NCI-H2081 (cell line): ENCODE results near the gene TP53I13.

Experiments
- DNase-seq, 2 experiments: peaks; one replicate each; lab custom pipeline; 2025; lab: John Stamatoyannopoulos, UW

Gene TP53I13

DNA sequence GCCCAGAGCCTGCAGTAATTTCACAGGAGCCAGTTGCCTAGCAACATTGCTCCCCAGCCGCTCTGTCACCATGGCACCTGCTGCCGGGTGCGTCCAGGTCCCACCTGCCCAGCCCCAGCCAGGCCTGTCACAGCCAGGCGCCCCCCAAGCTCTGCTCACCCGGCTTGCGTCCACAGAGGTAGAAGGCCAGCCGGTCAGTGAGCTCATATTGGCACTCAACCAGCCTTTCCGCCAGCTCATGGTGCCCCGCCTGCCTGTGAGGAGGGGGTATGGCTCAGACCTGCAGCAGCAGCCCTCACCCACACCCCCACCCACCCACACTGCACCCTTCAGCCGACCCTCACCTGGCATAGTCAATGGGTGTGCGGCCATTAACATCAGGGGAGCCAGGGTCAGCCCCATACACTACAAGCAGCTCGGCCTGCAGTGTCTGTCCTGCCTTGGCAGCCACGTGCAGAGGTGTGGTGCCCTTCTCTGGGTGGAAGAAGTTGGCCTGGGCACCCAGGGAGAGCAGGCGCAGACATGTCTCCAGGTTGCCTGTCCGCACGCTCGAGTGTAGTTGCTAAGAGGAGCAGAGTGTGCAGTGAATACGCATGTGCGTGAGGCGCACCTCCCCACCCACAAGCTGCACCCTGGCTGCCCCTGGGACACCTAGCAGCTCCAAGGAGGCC is 13.2 kb downstream of the TP53I13 start:
- DNase-seq = peak in 1 of 2 experiments; percentile 39

DNA sequence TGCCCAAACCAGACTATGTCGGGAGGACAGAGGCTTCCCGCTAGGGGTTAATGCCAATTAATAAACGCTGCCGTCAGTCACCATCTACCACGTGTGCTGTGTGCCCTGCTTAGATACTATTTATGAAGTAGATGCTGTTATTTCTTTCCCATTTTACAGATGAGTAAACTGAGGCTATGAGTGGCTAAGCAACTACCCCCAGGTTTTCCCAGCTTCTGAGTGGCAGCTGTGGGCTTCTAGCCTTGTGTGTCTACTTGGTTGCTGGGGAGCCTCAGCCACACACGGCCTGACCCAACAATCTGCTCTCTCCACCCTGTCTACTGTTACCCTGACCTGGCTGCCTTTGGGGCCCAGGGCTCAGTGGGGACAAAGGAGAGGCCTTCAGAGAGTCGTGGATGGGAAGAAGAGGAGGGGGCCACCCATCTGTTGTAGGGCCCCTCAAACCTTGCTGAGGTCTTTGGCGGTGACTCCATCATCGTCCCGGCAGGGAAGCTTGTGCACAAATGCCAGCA is 13.8 kb downstream of the TP53I13 start:
- no peak for DNase-seq

DNA sequence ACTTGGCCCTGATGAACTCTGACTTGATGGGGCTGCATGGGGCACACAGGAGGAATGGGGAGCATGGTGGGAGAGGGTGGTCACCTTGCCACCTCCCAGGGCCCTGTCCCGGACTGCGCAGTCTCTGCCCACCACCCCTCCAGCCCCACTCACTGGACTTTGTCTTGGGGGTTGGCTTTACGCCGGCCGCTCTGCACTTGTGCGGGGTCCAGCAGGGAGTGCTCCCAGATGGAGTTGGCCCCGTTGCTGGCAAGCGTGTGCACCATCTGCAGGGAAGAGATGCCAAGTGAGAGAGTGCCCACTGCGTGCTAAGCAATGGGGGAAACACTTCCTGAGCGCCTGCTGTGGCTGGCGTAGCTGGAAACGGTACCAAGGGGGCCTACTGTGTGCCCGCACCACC is 14.3 kb downstream of the TP53I13 start:
- DNase-seq = no peak

DNA sequence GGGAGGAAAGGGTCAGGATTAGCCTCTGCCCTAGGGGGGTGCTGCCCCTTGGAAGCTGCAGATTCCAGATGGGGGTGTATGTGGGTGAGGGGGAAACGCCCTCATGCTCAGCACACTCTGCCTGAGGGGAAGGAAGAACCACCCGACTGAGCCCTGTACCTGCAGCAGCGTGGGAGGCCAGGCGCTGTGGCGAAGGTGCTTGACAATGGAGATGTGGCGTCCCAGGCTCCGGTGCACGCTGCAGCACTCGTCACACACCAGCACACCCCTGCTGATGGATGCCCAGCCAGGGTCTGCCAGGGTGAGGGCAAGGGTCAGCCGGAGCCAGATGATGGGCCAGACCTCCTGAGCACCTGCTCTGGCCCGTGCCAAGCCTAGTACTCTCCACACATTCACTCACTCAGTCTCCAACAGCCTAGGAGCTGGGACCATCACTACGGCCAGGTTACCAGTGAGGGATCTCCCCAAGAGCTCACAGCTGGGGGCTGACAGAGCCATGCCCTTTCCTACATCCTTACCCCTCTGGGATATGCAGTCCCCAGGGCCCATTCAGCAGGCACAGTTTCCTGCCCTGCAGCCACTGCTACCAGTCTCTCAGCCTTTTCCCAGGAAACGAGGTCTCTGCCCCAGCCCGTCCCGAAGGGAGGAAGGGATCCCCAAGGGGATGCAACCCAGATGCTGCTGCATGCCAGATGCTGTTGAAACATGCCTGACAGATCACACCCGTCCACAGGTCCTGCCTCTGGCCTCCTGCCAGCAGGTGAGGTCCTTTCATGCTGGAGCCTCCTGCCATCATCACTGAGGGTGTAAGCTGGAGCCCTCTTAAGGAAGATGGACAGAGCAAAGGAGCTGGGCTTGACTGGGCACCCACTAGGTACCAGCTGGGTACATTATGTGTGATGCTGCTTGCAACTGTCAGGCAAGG is 15.1 kb downstream of the TP53I13 start:
- DNase-seq = no peak

GRCh38 chr17:29584452-29585079 is 16.1 kb downstream of the TP53I13 start:
- no peak for DNase-seq

DNA sequence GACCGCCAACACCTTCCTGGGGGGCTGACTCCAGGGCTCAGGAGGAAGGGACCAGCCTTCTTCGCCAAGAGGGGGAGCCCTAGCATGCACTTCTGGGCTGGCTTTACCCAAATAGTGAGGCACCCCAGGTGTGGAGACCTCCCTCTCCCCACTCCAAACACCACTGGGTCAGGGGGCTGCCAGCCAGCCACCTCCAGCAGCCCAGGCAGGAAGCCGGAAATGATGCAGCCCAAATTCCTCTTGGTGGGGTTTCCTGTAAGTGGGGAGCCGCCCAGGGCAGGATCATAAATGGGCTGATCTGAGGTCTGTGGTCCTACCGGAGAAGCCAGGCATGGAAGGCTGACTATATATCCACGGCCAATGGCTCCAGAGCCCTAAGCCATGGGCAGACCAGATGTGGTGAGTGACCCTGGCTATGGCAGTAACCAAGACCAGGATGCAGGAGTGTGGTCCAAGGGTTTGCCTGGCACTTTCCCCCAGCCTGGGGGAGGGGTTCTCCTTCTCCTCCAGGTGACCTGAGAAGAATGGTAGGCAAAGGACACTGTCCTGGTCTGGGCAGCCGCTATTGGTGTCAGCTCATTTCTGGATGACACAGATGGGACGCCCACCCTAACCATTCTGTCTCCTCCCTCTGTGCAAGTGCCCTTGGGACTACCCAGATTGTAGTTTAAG is 16.7 kb downstream of the TP53I13 start:
- DNase-seq = no peak

DNA sequence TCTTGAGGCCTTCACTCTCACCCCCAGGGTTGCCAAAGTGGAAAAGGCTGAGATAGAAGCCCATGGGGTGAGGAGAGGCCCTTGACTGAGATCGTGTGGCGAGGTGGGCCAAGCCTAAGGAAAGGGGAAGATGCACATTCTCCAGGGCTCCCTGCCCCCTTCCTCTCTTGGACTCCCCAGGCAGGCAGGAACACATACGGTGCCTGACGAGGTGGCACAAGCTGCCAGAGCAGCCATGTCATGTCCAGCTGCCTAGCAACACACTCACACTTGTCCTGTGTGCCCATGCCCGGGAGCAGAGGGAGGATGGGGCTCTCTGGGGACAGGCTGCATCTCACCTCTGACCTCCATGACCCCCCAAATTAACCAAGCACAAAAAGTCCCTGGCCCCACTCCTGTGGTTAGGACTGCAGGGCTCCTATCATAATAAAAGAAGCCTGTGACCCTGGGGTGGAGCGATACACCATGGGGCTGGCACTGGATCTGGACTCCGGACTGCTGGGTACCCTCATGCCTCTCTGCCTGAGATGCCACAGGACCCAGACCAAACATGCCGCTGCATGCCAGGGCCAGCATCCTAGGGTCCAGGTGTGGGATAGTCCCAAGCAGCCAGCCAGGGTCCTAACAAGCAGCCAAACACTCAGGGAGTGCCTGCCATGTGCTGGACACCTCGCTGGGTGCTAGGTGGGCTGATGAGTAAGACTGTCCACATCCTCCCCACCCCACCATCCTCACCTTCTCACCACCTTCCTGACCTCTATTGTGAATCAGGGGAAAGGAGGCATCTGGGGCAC is 18.4 kb downstream of the TP53I13 start:
- no peak for DNase-seq

DNA sequence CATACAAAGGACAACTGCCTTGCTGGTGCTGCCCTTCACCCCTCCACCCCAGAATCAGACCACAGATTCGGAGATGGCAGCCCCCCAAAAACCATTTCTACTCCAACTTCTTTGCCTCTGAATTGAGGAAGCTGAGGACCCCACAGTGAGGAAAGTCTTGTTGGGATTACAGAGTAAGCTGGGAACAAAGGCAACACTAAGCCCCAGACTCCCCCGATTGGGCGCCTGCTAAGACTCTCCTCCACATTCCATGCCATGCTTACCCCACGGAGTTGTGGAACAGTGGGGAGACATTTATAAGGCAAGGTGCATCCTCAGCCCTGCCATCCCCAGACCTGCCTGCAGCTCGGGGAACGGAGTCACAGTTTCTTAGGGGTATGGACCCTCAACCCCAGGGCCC is 19.1 kb downstream of the TP53I13 start:
- DNase-seq = no peak

DNA sequence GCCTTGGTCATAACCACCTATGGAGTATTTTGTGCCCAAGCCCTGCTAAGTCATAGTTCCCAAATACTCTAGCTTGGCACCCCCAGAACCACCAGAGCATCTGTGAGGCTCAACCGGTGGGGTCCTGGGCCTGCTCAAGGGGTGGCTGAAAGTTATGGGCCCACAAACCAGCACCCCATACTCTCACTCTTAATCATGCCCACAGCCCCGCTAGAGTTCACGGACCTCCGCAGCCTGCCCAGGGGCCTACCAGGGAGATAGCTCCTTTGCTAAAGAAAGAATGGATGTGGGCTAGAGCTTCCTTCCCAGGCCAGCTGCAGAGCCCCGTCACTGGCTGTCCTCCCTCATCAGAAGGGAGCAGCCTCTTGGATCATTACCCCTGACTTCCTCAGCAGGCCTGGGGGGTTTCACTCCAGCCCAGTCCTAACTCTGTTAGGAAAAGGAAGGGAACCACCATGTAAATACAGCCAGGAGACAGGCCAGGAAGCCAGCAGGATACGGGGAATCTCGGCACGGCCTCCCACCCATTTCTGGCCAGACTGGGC is 19.6 kb downstream of the TP53I13 start:
- no peak for DNase-seq

- peak in 1 of 2 experiments; percentile 27 for DNase-seq
Measured at GRCh38 chr17:29588562-29589411, 20.3 kb downstream of the TP53I13 start.

DNA sequence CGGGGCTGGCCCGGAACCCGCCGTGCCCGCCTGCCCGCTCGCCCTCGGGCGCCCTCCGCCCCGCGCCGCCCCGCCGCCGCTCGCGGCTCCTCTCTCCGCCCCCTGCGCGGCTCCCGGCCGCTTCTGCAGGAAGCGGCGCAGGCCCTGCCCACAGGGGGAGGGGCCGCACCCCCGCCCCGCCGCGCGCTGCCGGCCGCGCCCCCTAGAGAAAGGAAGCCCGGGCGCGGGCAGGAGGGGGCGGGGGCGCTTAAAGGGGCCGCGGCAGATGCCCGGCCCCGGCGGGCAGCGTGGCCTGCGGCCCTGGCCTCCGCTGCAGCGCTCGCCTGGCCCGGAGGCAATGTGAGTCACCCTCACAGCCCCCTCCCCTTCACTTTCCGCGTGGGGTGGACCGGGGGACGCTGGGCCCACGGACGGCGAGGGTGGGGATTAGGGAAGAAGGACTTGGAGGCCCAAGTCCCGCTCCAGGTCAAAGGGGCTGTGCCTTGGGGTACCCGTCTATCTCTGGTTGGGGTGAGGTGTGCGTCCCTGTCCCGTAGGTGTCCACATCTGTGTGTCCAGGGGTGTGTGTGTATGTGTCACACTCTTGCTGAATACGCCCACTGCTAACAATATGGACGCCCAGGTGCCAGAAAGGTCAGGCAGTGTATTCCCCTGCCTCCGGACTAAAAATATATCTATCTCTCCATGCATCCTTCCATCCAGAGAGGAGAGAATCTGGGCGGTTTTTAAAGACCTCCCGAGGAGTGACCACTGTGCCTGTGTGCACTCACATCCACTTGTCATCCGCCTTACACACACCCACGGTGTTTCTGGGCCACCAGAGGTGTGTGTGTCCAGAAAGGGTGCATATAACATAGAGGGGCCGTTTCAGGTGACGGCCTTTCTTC is 21.3 kb downstream of the TP53I13 start, which contains the start of gene GIT1:
Gene GIT1 (minus strand): TSS at position 125 of the 887 bp plus-strand sequence. CDS start 270 bp downstream, outside the sequence.
- DNase-seq = peak; percentile 77 to 81

DNA sequence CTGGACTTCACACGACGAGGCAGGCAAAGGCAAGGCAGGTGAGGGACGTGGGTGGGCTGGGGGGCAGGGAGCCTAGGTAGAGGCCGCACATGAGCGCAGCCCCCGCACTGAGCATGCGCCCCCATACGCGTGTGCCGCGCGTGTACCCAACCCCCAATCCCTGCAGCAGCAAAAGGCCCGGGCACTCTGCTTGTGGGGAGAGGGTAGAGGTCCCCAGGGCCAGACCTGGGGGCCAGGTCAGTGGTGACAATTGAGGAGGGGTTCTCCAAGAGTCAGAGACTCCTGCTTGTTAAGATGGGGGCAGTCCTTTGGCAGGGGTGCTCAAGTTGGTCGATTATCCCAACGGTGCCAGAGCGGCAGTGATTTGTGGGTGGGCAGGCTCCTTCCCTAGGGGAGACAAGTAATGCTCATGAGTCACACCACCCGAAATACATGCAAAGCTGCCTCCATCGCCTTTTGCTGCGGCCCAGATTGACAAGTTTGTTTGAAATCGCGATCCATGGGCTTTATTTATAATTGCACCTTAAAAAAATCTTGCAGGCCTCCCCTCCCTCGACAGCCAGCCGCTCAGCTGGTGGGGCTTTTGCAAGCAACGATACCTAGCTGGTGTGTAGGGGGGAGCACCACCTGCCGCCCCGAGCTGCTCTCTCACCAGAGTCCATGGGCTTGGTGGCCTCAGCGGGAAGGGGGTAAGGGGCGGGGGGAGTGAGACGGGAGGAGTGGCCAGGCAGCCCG is 22.1 kb downstream of the TP53I13 start:
- DNase-seq = peak in 1 of 2 experiments; percentile 62

DNA sequence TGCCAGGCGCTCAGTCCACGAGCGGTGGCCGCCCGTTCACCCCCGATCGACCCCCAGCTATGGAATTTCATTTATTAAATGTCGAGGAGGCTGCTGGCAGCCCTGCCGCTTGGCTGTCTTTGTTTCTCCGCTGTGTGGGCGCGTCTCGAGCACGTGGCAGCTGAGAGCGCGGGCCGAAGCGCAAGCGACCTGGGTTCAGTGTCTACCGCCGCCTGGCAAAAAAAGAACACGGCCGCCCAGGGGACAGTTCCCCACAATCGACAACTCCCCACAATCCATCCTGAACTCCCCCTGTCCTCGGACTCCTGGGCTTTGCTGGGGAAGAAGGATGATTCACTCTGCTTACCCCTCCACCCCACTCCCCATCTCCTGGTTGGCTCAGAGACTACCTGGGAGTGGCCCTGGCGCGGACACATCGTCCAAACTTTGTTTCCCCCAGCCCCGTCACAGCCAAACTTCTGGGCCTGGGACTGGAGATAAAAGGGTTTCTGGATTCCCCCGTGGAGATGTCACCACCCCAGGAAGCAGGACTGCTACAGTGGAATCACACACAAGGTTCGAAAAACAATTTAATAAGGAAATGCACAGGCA is 22.7 kb downstream of the TP53I13 start:
- DNase-seq = peak; percentile 69 to 77

DNA sequence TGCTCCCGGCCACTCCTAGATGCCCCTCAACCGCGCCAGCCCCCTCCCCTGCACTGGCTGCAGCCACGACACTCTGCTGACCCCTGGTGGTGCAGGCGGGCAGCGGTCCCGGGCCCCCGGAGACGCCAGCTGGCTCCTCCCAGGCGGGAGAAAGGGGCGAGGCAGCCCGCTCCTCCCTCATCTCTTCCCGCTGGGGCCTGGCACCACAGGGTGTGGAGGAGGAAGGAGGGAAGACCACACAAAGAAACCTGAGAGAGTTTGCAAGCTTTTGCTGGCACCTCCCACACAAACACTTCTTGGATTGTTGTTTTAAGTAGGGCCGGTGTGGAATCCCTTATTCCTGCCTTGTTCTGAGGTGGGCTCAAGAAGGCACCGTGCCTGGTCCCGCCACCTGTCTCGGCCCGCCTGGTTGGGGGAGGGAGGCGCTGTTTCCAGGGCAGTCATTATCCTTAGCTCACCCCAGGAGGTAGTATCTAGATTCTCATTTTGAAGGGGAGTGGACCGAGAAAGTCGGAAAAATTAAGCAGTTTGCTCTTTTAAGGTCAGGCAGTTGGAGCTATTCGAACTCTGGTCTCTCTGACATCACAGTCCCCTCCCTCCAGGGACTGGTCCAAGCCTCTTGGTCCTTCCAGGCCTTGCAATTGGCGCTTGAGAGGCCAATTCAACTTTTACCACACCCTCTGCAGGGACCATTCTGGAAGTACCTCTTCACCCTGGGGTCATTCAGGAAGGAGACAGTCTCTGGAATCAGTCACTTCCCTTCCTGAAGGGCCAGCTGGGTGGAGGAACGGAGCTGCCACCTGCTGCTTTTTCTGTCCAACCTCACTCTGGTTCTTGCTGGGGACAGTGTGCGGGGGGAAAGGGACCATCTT is 23.5 kb downstream of the TP53I13 start:
- peak; percentile 79 to 84 for DNase-seq

- DNase-seq = peak; percentile 64 to 69
Measured at GRCh38 chr17:29592850-29593551, 24.5 kb downstream of the TP53I13 start, which contains the start of gene ANKRD13B. Gene ANKRD13B, plus strand, starts transcription at chr17:29593132. Its CDS starts 490 bp downstream, at chr17:29593622.
